A549 treated with GW870086 at 1 μM for 4 hours (cell line): Measurements from ENCODE around the gene STT3B. TPM values are rescaled to one million over a fixed set of nuclear protein-coding genes. Genes with fewer than 3 reads are reported as not detected.

ENCODE experiments used
- total RNA-seq: library from RNA; stranded (reverse); fragments of 200-300 nt; extraction: Qiagen RNA extraction; gene quantifications from 5 replicates; pipeline ENCODE4 v1.2.3, GENCODE V29; 2022; ENCODE audit warnings: low read depth

The STT3B gene
- total RNA-seq, result 63.6 to 85.6 TPM (median 75.5 TPM) in 5 replicates

GRCh38 chr3:31532587-31533168, at the start of gene STT3B:
STT3B (plus strand) TSS chr3:31532925; CDS start chr3:31532999, 74 bp downstream.

